HG02840 (cell line): Measurements from ENCODE around the gene LATS1.
A peak's percentile ranks its signal among the peaks of the same experiment; 100 is the strongest.
"Not testable (repeated sequence)": the region's sequence is repeated elsewhere in the genome, so short reads cannot be mapped to it uniquely, and the experiment has no call there.

ENCODE experiments used
- ATAC-seq: cut with Tn5 transposase; IDR thresholded peaks from one replicate; pipeline ENCODE4 v1.9.1; 2021; ENCODE audit warnings: mild to moderate bottlenecking, moderate library complexity, moderate number of reproducible peaks; ENCODE audit not compliant: unreplicated experiment, low FRiP score

LATS1 gene

GRCh38 chr6:149681209-149681608 lies 36.7 kb downstream of the LATS1 start:
- ATAC-seq = no peak

GRCh38 chr6:149680503-149680902 lies 37.4 kb downstream of the LATS1 start:
- ATAC-seq = no peak

- not testable (repeated sequence) for ATAC-seq
These were observed 45.6 kb downstream of the LATS1 start for GRCh38 chr6:149672265-149672664.

GRCh38 chr6:149660028-149660427 lies 57.9 kb downstream of the LATS1 start:
- ATAC-seq = no peak

GRCh38 chr6:149657441-149657840 lies 60.5 kb downstream of the LATS1 start:
- ATAC-seq = no peak

- ATAC-seq = no peak
These were observed 66.8 kb downstream of the LATS1 start for GRCh38 chr6:149651056-149651455.

- peak; percentile 93 for ATAC-seq
These were observed 69.5 kb downstream of the LATS1 start, which contains the start of gene KATNA1 for GRCh38 chr6:149648148-149649145. Gene KATNA1 (minus strand): TSS chr6:149648714. CDS start chr6:149638547, 10,167 bp downstream.

GRCh38 chr6:149646599-149646998 lies 71.3 kb downstream of the LATS1 start:
- ATAC-seq = no peak

GRCh38 chr6:149642829-149643580 lies 74.9 kb downstream of the LATS1 start:
- no peak for ATAC-seq

GRCh38 chr6:149636124-149636523 lies 81.8 kb downstream of the LATS1 start:
- ATAC-seq = no peak

GRCh38 chr6:149634315-149634714 lies 83.6 kb downstream of the LATS1 start:
- no peak for ATAC-seq

GRCh38 chr6:149628875-149629510 lies 88.9 kb downstream of the LATS1 start:
- ATAC-seq = peak; percentile 64

- ATAC-seq = no peak
These were observed 90.2 kb downstream of the LATS1 start for GRCh38 chr6:149627672-149628071.

GRCh38 chr6:149615805-149616204 lies 102.1 kb downstream of the LATS1 start:
- no peak for ATAC-seq

GRCh38 chr6:149614337-149614736 lies 103.6 kb downstream of the LATS1 start:
- ATAC-seq = no peak

GRCh38 chr6:149608381-149608982 lies 109.4 kb downstream of the LATS1 start:
- ATAC-seq = no peak
